K562 treated with DMSO at 1 percent for 4 hours (cell line): Measurements from ENCODE around the gene PPIL3. TPM values are rescaled to one million over a fixed set of nuclear protein-coding genes. Genes with fewer than 3 reads are reported as not detected.

ENCODE experiments used
- total RNA-seq: library from RNA; unstranded; fragments of 300-600 nt; gene quantifications from 2 replicates; pipeline ENCODE4 v1.2.3, GENCODE V29; 2022; ENCODE audit not compliant: insufficient read depth

PPIL3 gene
- total RNA-seq = 9.7 and 66.6 TPM in 2 replicates

GRCh38 chr2:200888704-200889625 is at the start of gene PPIL3, which contains the start of gene NIF3L1:
Gene PPIL3, minus strand, starts transcription at chr2:200889077. Its CDS starts 1,462 bp downstream, at chr2:200887615.
Gene NIF3L1, plus strand, starts transcription at chr2:200889371. Its CDS starts 2,573 bp downstream, at chr2:200891944.

GRCh38 chr2:200864176-200865034 is 24.5 kb downstream of the PPIL3 start, which contains the start of gene CLK1:
Gene CLK1, minus strand, starts transcription at chr2:200864658. Its CDS starts 2,796 bp downstream, at chr2:200861862.

Other genes starting within 250 kb of the PPIL3 start
- gene BZW1, start 77.2 kb downstream of the PPIL3 start, total RNA-seq = 52.5 and 64.2 TPM in 2 replicates
- 30.7 and 45.1 TPM in 2 replicates for gene CLK1, start 24.4 kb downstream of the PPIL3 start, total RNA-seq
- 13.7 and 15.3 TPM in 2 replicates for gene NIF3L1, start 294 bp upstream of the PPIL3 start, total RNA-seq
- gene ORC2, start 74.6 kb upstream of the PPIL3 start, total RNA-seq = 4.3 and 5.2 TPM in 2 replicates
- 2.9 TPM in 2 replicates for gene HYCC2, start 182.6 kb upstream of the PPIL3 start, total RNA-seq
- gene NDUFB3, start 182.9 kb upstream of the PPIL3 start, total RNA-seq = 43.6 and 45.8 TPM in 2 replicates
- 19.2 and 28.7 TPM in 2 replicates for gene CFLAR, start 227.1 kb upstream of the PPIL3 start, total RNA-seq